GM23248 (cell line): ENCODE data around the gene SCYL1.

Experiments used
- EZH2 ChIP-seq: fragments of 200-600 bp; sonication (generic); IDR thresholded peaks from 2 replicates; pipeline ENCODE4 v1.6.1; 2018; ENCODE audit warnings: antibody characterized with exemption, mild to moderate bottlenecking; ENCODE audit not compliant: insufficient read depth, poor library complexity, severe bottlenecking
- EZH2phosphoT487 ChIP-seq: fragments of 200-600 bp; sonication (generic); IDR thresholded peaks from 2 replicates; pipeline ENCODE4 v1.6.1; 2018; ENCODE audit warnings: antibody characterized with exemption, moderate library complexity, mild to moderate bottlenecking, low read depth; ENCODE audit not compliant: insufficient read depth

GRCh38 chr11:65503949-65504673, 20.8 kb upstream of the SCYL1 start:
- TF ChIP-seq EZH2phosphoT487 (no peak; the same call in 1 of the 2 replicates), EZH2 (no peak)
